Measurements from ENCODE around the gene PRDM15.

PRDM15 gene

GRCh38 chr21:41919666-41920398 is 40.7 kb upstream of the PRDM15 start:
- Mint-ChIP-seq H3K9me3 (no peaks in the 10 kb centered on the region), H3K4me1 (peaks cover 26 to 42% of the 10 kb centered on the region in 2 donors)
- DNase-seq, result no peak

GRCh38 chr21:41918561-41919358 is 39.6 kb upstream of the PRDM15 start:
- ATAC-seq (replicated peaks) (no peak), DNase-seq (no peak)
- Mint-ChIP-seq H3K4me1 (peaks cover 19 to 31% of the 10 kb centered on the region in 2 donors), H3K27ac (no peak overlapping the region), H3K4me3 (no peak overlapping the region), H3K27me3 (no peaks in the 10 kb centered on the region), H3K9me3 (no peaks in the 10 kb centered on the region), H3K36me3 (peaks cover 25 to 43% of the 10 kb centered on the region in 2 donors)

More at GRCh38 chr21:41919666-41920398, 40.7 kb upstream of the PRDM15 start:
- Mint-ChIP-seq H3K27ac (no peak overlapping the region), H3K4me3 (no peak overlapping the region), H3K27me3 (no peaks in the 10 kb centered on the region), H3K36me3 (peaks cover 22 to 35% of the 10 kb centered on the region in 2 donors)
- no peak for ATAC-seq (replicated peaks)

GRCh38 chr21:41917531-41917930 is 38.4 kb upstream of the PRDM15 start:
- ATAC-seq (replicated peaks), result no peak
- no peak for DNase-seq
- H3K4me3 Mint-ChIP-seq, result no peak overlapping the region
- no peaks in the 10 kb centered on the region for H3K27me3 Mint-ChIP-seq
- H3K4me1 Mint-ChIP-seq, result peaks cover 15 to 21% of the 10 kb centered on the region in 2 donors
- no peaks in the 10 kb centered on the region for H3K9me3 Mint-ChIP-seq
- peaks cover 29 to 50% of the 10 kb centered on the region in 2 donors for H3K36me3 Mint-ChIP-seq
- H3K27ac Mint-ChIP-seq, result peak overlapping the region; percentile 59

- H3K4me3 Mint-ChIP-seq, result no peak overlapping the region
These were observed 37.8 kb upstream of the PRDM15 start for GRCh38 chr21:41916888-41917433.

GRCh38 chr21:41914965-41915364 is 35.8 kb upstream of the PRDM15 start:
- Mint-ChIP-seq H3K4me3 (no peak overlapping the region), H3K27me3 (no peaks in the 10 kb centered on the region), H3K27ac (no peak overlapping the region), H3K36me3 (peaks cover 37 to 61% of the 10 kb centered on the region in 2 donors), H3K9me3 (no peaks in the 10 kb centered on the region), H3K4me1 (peaks cover 0 to 2% of the 10 kb centered on the region in 2 donors)
- ATAC-seq (replicated peaks) (no peak), DNase-seq (no peak)

More at GRCh38 chr21:41916888-41917433, 37.8 kb upstream of the PRDM15 start:
- no peaks in the 10 kb centered on the region for H3K9me3 Mint-ChIP-seq
- DNase-seq, result no peak
- H3K36me3 Mint-ChIP-seq, result peaks cover 32 to 53% of the 10 kb centered on the region in 2 donors
- ATAC-seq (replicated peaks), result no peak
- H3K4me1 Mint-ChIP-seq, result peaks cover 12 to 15% of the 10 kb centered on the region in 2 donors
- H3K27ac Mint-ChIP-seq, result no peak overlapping the region
- H3K27me3 Mint-ChIP-seq, result no peaks in the 10 kb centered on the region

GRCh38 chr21:41914358-41914757 is 35.2 kb upstream of the PRDM15 start:
- Mint-ChIP-seq H3K27me3 (no peaks in the 10 kb centered on the region), H3K27ac (no peak overlapping the region), H3K9me3 (no peaks in the 10 kb centered on the region), H3K4me1 (peaks cover 0 to 2% of the 10 kb centered on the region in 2 donors), H3K36me3 (peaks cover 38 to 61% of the 10 kb centered on the region in 2 donors), H3K4me3 (no peak overlapping the region)
- no peak for DNase-seq
- ATAC-seq (replicated peaks), result no peak

GRCh38 chr21:41913230-41913629 is 34.1 kb upstream of the PRDM15 start:
- H3K27ac Mint-ChIP-seq, result no peak overlapping the region
- ATAC-seq (replicated peaks), result no peak
- peaks cover 37 to 59% of the 10 kb centered on the region in 2 donors for H3K36me3 Mint-ChIP-seq
- DNase-seq, result no peak
- no peaks in the 10 kb centered on the region for H3K9me3 Mint-ChIP-seq
- H3K4me1 Mint-ChIP-seq, result peaks cover 0 to 2% of the 10 kb centered on the region in 2 donors
- no peaks in the 10 kb centered on the region for H3K27me3 Mint-ChIP-seq
- H3K4me3 Mint-ChIP-seq, result no peak overlapping the region

- Mint-ChIP-seq H3K9me3 (no peaks in the 10 kb centered on the region), H3K27me3 (no peaks in the 10 kb centered on the region), H3K27ac (no peak overlapping the region), H3K4me3 (no peak overlapping the region), H3K36me3 (peaks cover 36 to 54% of the 10 kb centered on the region in 2 donors), H3K4me1 (no peaks in the 10 kb centered on the region)
- ATAC-seq (replicated peaks) (no peak), DNase-seq (no peak)
These were observed 29.7 kb upstream of the PRDM15 start for GRCh38 chr21:41908829-41909228.

- ATAC-seq (replicated peaks) (no peak), DNase-seq (no peak)
- no peak overlapping the region for H3K27ac Mint-ChIP-seq
- no peaks in the 10 kb centered on the region for H3K27me3 Mint-ChIP-seq
- H3K4me1 Mint-ChIP-seq, result no peaks in the 10 kb centered on the region
- no peaks in the 10 kb centered on the region for H3K9me3 Mint-ChIP-seq
- H3K4me3 Mint-ChIP-seq, result no peak overlapping the region
- H3K36me3 Mint-ChIP-seq, result peaks cover 40 to 57% of the 10 kb centered on the region in 2 donors
These were observed 28.5 kb upstream of the PRDM15 start for GRCh38 chr21:41907496-41908258.

- H3K4me1 Mint-ChIP-seq, result no peaks in the 10 kb centered on the region
- H3K27ac Mint-ChIP-seq, result no peak overlapping the region
- H3K4me3 Mint-ChIP-seq, result no peak overlapping the region
- no peaks in the 10 kb centered on the region for H3K9me3 Mint-ChIP-seq
- peaks cover 40 to 59% of the 10 kb centered on the region in 2 donors for H3K36me3 Mint-ChIP-seq
- DNase-seq (no peak), ATAC-seq (replicated peaks) (no peak)
- no peaks in the 10 kb centered on the region for H3K27me3 Mint-ChIP-seq
These were observed 27.6 kb upstream of the PRDM15 start for GRCh38 chr21:41906770-41907169.

- H3K27ac Mint-ChIP-seq, result no peak overlapping the region
These were observed 24.6 kb upstream of the PRDM15 start for GRCh38 chr21:41903559-41904351.

GRCh38 chr21:41902946-41903345 is 23.8 kb upstream of the PRDM15 start:
- H3K4me1 Mint-ChIP-seq, result peaks cover 15 to 19% of the 10 kb centered on the region in 2 donors
- no peaks in the 10 kb centered on the region for H3K9me3 Mint-ChIP-seq
- H3K4me3 Mint-ChIP-seq, result no peak overlapping the region
- no peaks in the 10 kb centered on the region for H3K27me3 Mint-ChIP-seq
- DNase-seq, result no peak
- peaks cover 53 to 63% of the 10 kb centered on the region in 2 donors for H3K36me3 Mint-ChIP-seq
- no peak overlapping the region for H3K27ac Mint-ChIP-seq
- no peak for ATAC-seq (replicated peaks)

More at GRCh38 chr21:41903559-41904351, 24.6 kb upstream of the PRDM15 start:
- Mint-ChIP-seq H3K36me3 (peaks cover 46 to 61% of the 10 kb centered on the region in 2 donors), H3K4me1 (peaks cover 15 to 19% of the 10 kb centered on the region in 2 donors), H3K27me3 (no peaks in the 10 kb centered on the region), H3K4me3 (no peak overlapping the region), H3K9me3 (no peaks in the 10 kb centered on the region)
- DNase-seq, result no peak
- no peak for ATAC-seq (replicated peaks)

- ATAC-seq (replicated peaks) (no peak), DNase-seq (no peak)
- Mint-ChIP-seq H3K36me3 (peaks cover 50 to 53% of the 10 kb centered on the region in 2 donors), H3K27ac (no peak overlapping the region), H3K27me3 (no peaks in the 10 kb centered on the region), H3K4me3 (no peak overlapping the region), H3K9me3 (no peaks in the 10 kb centered on the region), H3K4me1 (peaks cover 15 to 19% of the 10 kb centered on the region in 2 donors)
These were observed 22.6 kb upstream of the PRDM15 start for GRCh38 chr21:41901782-41902181.

All from stimulated activated naive B cell treated with anti-CD40 and anti-IgM and Interleukin-4, amounts not matched to agents 10 μg/mL and 1 μg/mL and 100 μg/mL, for 72 hours (primary cell).